HepG2 (cell line): Measurements from ENCODE around the gene PRSS36. TPM values are rescaled to one million over a fixed set of nuclear protein-coding genes. Genes with fewer than 3 reads are reported as not detected.

Experiments
- ATAC-seq: fragments of 200-7000 bp; cut with Tn5 transposase; 3 replicates; pipeline ENCODE4 v1.9.1; 2020; ENCODE audit warnings: mild to moderate bottlenecking, moderate library complexity
- BruUV-seq: library from RNA; stranded (reverse); fragments of 400-500 nt; replicated peaks from 2 replicates; lab custom pipeline; 2021; lab: Mats Ljungman, UMichigan
- CTCF ChIA-PET: fragments of 300-600 bp; formaldehyde crosslinking; extraction: SDS; loops from one replicate; lab custom pipeline; 2021; ENCODE audit warnings: low total read pairs, inconsistent platforms, low intra/inter-chr PET ratio; lab: Yijun Ruan, JAX
- POLR2A ChIA-PET: fragments of 350-600 bp; sonication (Branson Sonifier 250); formaldehyde crosslinking; loops from one replicate; lab custom pipeline; 2020; ENCODE audit warnings: antibody characterized with exemption, inconsistent platforms; lab: Yijun Ruan, JAX
- DNase-seq: peaks from one replicate; pipeline ENCODE4 v3.0.0-alpha.2; 2015; ENCODE audit warnings: low spot score
- FAIRE-seq: peaks from 3 replicates; lab custom pipeline; 2011; peaks lifted over from hg19 to GRCh38; lab: Jason Lieb, UNC
- H2AFZ ChIP-seq: one replicate; pipeline ENCODE4 v1.6.1; 2011; ENCODE audit warnings: low read length, inconsistent platforms
- H3K27ac ChIP-seq: fragments of 300-600 bp; 3 replicates; pipeline ENCODE4 v1.8.0; 2011; ENCODE audit warnings: mixed run types, mild to moderate bottlenecking, mixed read lengths, low read length, inconsistent platforms; ENCODE audit not compliant: insufficient read depth; ENCODE audit errors: extremely low read length
- H3K27me3 ChIP-seq, 2 experiments: fragments of 200-600 bp in 1 of 2; 2 replicates in 1 of 2; 3 replicates in 1 of 2; pipeline versions ENCODE4 v1.6.0 to v1.8.0; 2011; ENCODE audit warnings: low read length in 2 of 2, mild to moderate bottlenecking in 2 of 2, moderate library complexity in 2 of 2, inconsistent platforms in 1 of 2; ENCODE audit not compliant: insufficient read depth in 2 of 2, control insufficient read depth in 1 of 2
- H3K36me3 ChIP-seq, 2 experiments: fragments of 200-600 bp in 1 of 2; replicated peaks in 1 of 2; 2 replicates in 1 of 2; 3 replicates in 1 of 2; pipeline versions ENCODE4 v1.5.1 to v1.8.0; 2011; ENCODE audit warnings: low read length in 2 of 2, inconsistent platforms in 1 of 2; ENCODE audit not compliant: insufficient read depth in 2 of 2, control insufficient read depth in 1 of 2
- H3K4me1 ChIP-seq: 2 replicates; pipeline ENCODE4 v1.5.1; 2012; ENCODE audit warnings: low read length, inconsistent platforms; ENCODE audit not compliant: insufficient read depth
- H3K4me2 ChIP-seq: 2 replicates; pipeline ENCODE4 v1.6.0; 2011; ENCODE audit warnings: low read depth, low read length, inconsistent platforms
- H3K4me3 ChIP-seq, 3 experiments: fragments of 200-600 bp in 1 of 3; sonication (generic), shearing (Covaris generic) in 1 of 3; replicated peaks in 1 of 3; 2 replicates each; pipeline ENCODE4 v1.5.1; 2011 to 2016; ENCODE audit warnings: low read length in 3 of 3, inconsistent platforms in 2 of 3, low read depth in 2 of 3, mild to moderate bottlenecking in 2 of 3, control low read depth in 1 of 3, mixed read lengths in 1 of 3; ENCODE audit not compliant: insufficient read depth in 1 of 3
- H3K79me2 ChIP-seq: one replicate; pipeline ENCODE4 v1.6.1; 2011; ENCODE audit warnings: low read length, inconsistent platforms; ENCODE audit not compliant: insufficient read depth
- H3K9ac ChIP-seq: 2 replicates; pipeline ENCODE4 v1.6.0; 2011; ENCODE audit warnings: mild to moderate bottlenecking, low read depth, low read length, inconsistent platforms; ENCODE audit not compliant: insufficient read depth
- H3K9me3 ChIP-seq: 2 replicates; pipeline ENCODE4 v1.5.1; 2012; ENCODE audit warnings: mild to moderate bottlenecking, low read length
- H4K20me1 ChIP-seq: 2 replicates; pipeline ENCODE4 v1.6.0; 2011; ENCODE audit warnings: inconsistent platforms, mild to moderate bottlenecking, low read length, moderate library complexity; ENCODE audit not compliant: insufficient read depth
- FOXA3 ChIP-seq: IDR thresholded peaks from 2 replicates; pipeline ENCODE4 v1.6.1; 2016; ENCODE audit warnings: missing genetic modification reagents, missing compliant biosample characterization
- GATAD2A ChIP-seq: IDR thresholded peaks from 2 replicates; pipeline ENCODE4 v1.6.1; 2016
- IKZF1 ChIP-seq: fragments of 450-650 bp; IDR thresholded peaks from 2 replicates; pipeline ENCODE4 v1.7.1; 2016
- IRF9 ChIP-seq: sonication (generic); formaldehyde crosslinking; IDR thresholded peaks from 2 replicates; pipeline ENCODE4 v1.8.0; 2022; ENCODE audit warnings: missing genetic modification reagents, mild to moderate bottlenecking, borderline replicate concordance
- SETDB1 ChIP-seq: sonication (generic); formaldehyde crosslinking; IDR thresholded peaks from 2 replicates; pipeline ENCODE4 v1.5.1; 2020; ENCODE audit warnings: missing genetic modification reagents, mild to moderate bottlenecking, borderline replicate concordance
- SSRP1 ChIP-seq: IDR thresholded peaks from 2 replicates; pipeline ENCODE4 v1.6.1; 2016; ENCODE audit warnings: control low read depth
- ZFX ChIP-seq: sonication (generic); formaldehyde crosslinking; IDR thresholded peaks from 2 replicates; pipeline ENCODE4 v1.4.0; 2020; ENCODE audit warnings: mild to moderate bottlenecking, low read depth, missing genetic modification reagents, moderate library complexity
- ZNF275 ChIP-seq: sonication (generic); formaldehyde crosslinking; IDR thresholded peaks from 2 replicates; pipeline ENCODE4 v1.8.0; 2022; ENCODE audit warnings: missing genetic modification reagents, mild to moderate bottlenecking, inconsistent platforms, borderline replicate concordance
- ZNF687 ChIP-seq: sonication (generic); formaldehyde crosslinking; IDR thresholded peaks from 2 replicates; pipeline ENCODE4 v1.5.1; 2020; ENCODE audit warnings: mild to moderate bottlenecking, missing genetic modification reagents, moderate library complexity
- ZNF749 ChIP-seq: sonication (generic); formaldehyde crosslinking; IDR thresholded peaks from 2 replicates; pipeline ENCODE4 v1.8.0; 2022; ENCODE audit warnings: mild to moderate bottlenecking, missing genetic modification reagents, moderate library complexity, borderline replicate concordance
- ZSCAN31 ChIP-seq: sonication (generic); formaldehyde crosslinking; IDR thresholded peaks from 2 replicates; pipeline ENCODE4 v1.5.0; 2020; ENCODE audit warnings: low read depth, mild to moderate bottlenecking, missing genetic modification reagents
- WGBS: methylation state at CpG from one replicate; pipeline ENCODE4 v1.1.6; 2017; ENCODE audit warnings: low lambda C conversion rate; 5-methylcytosine and 5-hydroxymethylcytosine counted together
- in situ Hi-C: cut with HindIII; loops from 2 replicates; pipeline ENCODE4 v1.10.0; 2017; ENCODE audit warnings: low pct_unique_long_range_greater_than_20kb; ENCODE audit not compliant: extremely low pct_ligation_motif_present
- intact Hi-C: fragments of 100-400 bp; cut with micrococcal nuclease; formaldehyde crosslinking; loops from one replicate; pipeline ENCODE4 v1.10.0; 2022; ENCODE audit not compliant: unreplicated experiment
- polyA plus RNA-seq, 8 experiments: library from polyadenylated mRNA; depleted of rRNA in 3 of 8; stranded (reverse) in 7 of 8; unstranded in 1 of 8; fragments of >200 nt; fragmentation: Illumina TruSeq in 4 of 8; extraction: Trizol in 4 of 8; gene quantifications; 2 replicates each; pipeline versions ENCODE4 v1.2.1 to v1.2.3, GENCODE V29; 2011 to 2016; ENCODE audit warnings: low read depth in 4 of 8, missing spikeins in 1 of 8, mixed read lengths in 1 of 8; ENCODE audit not compliant: insufficient read depth in 1 of 8
- total RNA-seq, 5 experiments: library from RNA; depleted of rRNA; stranded (reverse); fragments of >200 nt; fragmentation: Illumina TruSeq; extraction: Trizol; gene quantifications; 2 replicates each; pipeline ENCODE4 v1.2.3, GENCODE V29; 2016; ENCODE audit warnings: low read depth in 1 of 5

The PRSS36 gene
- total and polyA plus RNA-seq, 2 of the 13 experiments (the other 11 are each of a cell fraction or from before 2014, with no cell fraction given), result 1.5 to 2.1 TPM

- TF ChIP-seq ZNF687 (CRISPR knock-in tag) (peak; percentile 30; the same call in 1 of the 2 replicates), ZFX (peak; percentile 23; the same call in 1 of the 2 replicates)
- TF ChIP-seq, all 625 proteins: peak for 10; not testable (repeated sequence) for 615
Measured at GRCh38 chr16:31100876-31101641, 48.8 kb downstream of the PRSS36 start (continued).

GRCh38 chr16:31099860-31100638 is 49.8 kb downstream of the PRSS36 start:
- no peaks in the 10 kb centered on the region for H4K20me1 ChIP-seq
- H3K36me3 ChIP-seq, result no peaks in the 10 kb centered on the region
- H3K4me1 ChIP-seq, result peaks cover 33% of the 10 kb centered on the region
- H3K27ac ChIP-seq, result no peak overlapping the region
- H3K79me2 ChIP-seq, result no peaks in the 10 kb centered on the region
- intact Hi-C loops (loop anchor here (10.0 kb wide), 1 partner anchor 145 kb away; the partner anchor contains the start of gene SETD1A), in situ Hi-C loops (no loop called here)
- H2AFZ ChIP-seq, result no peak overlapping the region
- H3K4me3 ChIP-seq, result no peak overlapping the region
- no peak overlapping the region for H3K4me2 ChIP-seq
- DNase-seq (peak; percentile 34), ATAC-seq (no peak), FAIRE-seq (no peak)
- ChIA-PET POLR2A (interaction anchor here (1.0 to 3.0 kb wide), 6 partner anchors 14 to 78 kb away, joined by 3 to 25 read pairs (median 4); partner anchors contain the start of genes KAT8, ZNF646 and ZNF668), CTCF (no interaction called here)
- no peaks in the 10 kb centered on the region for H3K27me3 ChIP-seq
- H3K9me3 ChIP-seq, result no peaks in the 10 kb centered on the region
- no peak overlapping the region for H3K9ac ChIP-seq
- 17% methylated on average over 4 of the region's 4 CpGs for WGBS
- BruUV-seq, result no TSS peak
- 0 out of 2 replicates have a peak, but pooled peaks have one; percentile 39 for TF ChIP-seq ZFX
- TF ChIP-seq SSRP1 (CRISPR knock-in tag), result 0 out of 2 replicates have a peak, but pooled peaks have one; percentile 58
- TF ChIP-seq IKZF1, result no peak
- TF ChIP-seq ZNF749 (CRISPR knock-in tag), result no peak
- TF ChIP-seq FOXA3, result peak; percentile 61
- 0 out of 2 replicates have a peak, but pooled peaks have one; percentile 9 for TF ChIP-seq GATAD2A
- no peak for TF ChIP-seq IRF9 (CRISPR knock-in tag)
- peak; percentile 100 for TF ChIP-seq ZSCAN31 (CRISPR knock-in tag)
- TF ChIP-seq SETDB1 (CRISPR knock-in tag), result no peak
- TF ChIP-seq ZNF275 (CRISPR knock-in tag), result no peak
